ENCODE data around the gene RARA. TPM values are rescaled to one million over a fixed set of nuclear protein-coding genes. Genes with fewer than 3 reads are reported as not detected.

RARA gene
- total RNA-seq, 2 donors from 2014 or later: 22.7 to 27.6 TPM

DNA sequence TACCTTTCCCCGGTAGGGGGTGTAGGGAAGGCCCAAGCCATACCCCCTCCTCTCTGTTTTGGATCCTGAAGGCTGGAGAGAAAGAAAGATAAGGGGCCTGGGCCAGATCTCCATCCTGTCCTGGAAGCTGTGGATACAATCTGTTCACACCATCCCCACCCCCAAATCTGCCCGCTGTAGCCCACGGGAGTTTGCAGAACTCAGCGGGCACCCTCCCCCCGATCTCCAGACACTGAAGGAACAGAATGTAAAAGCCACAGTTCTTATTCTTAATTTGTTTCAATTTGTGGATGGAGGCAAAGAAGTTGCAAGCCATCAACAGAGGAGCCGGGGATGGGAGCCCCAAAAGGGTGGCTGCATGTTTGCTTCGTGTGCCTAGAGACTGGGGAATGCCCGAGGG is 28.4 kb downstream of the RARA start:
- Histone ChIP-seq H3K27me3 (ENCODE audit: control insufficient read depth, insufficient read depth, low read length, poor library complexity, severe bottlenecking) (no peaks in the 10 kb centered on the region), H3K9me3 (ENCODE audit: control insufficient read depth, low read length) (no peaks in the 10 kb centered on the region), H3K27ac (ENCODE audit: low read depth, low read length) (no peak overlapping the region), H3K4me3 (ENCODE audit: low read length) (no peak overlapping the region), H3K4me1 (ENCODE audit: control insufficient read depth, insufficient read depth, low read length) (peaks cover 7% of the 10 kb centered on the region), H3K36me3 (ENCODE audit: control insufficient read depth, insufficient read depth, low read length) (no peaks in the 10 kb centered on the region), H3K9ac (ENCODE audit: extremely low read depth, low read length, poor library complexity, severe bottlenecking) (no peak overlapping the region)
- TF ChIP-seq CTCF (conservative IDR thresholded peaks at IDR 0.05): no peak
- Mint-ChIP-seq H3K36me3 (ENCODE audit: low read depth) (peaks cover 14% of the 10 kb centered on the region), H3K4me1 (peaks cover 27% of the 10 kb centered on the region), H3K9me3 (no peaks in the 10 kb centered on the region), H3K4me3 (no peak overlapping the region), H3K27me3 (ENCODE audit: insufficient read depth) (peaks cover 23% of the 10 kb centered on the region), H3K27ac (no peak overlapping the region)
- DNase-seq: no peak
- WGBS, 2 experiments (ENCODE audit: insufficient coverage in 1 of 2, insufficient read length in 1 of 2): 92 to 93% methylated on average over 5 to 7 of the region's 8 CpGs

GRCh38 chr17:40338058-40338457 is 29.1 kb downstream of the RARA start:
- Histone ChIP-seq H3K4me1 (ENCODE audit: control insufficient read depth, insufficient read depth, low read length) (peaks cover 7% of the 10 kb centered on the region), H3K4me3 (ENCODE audit: low read length) (no peak overlapping the region), H3K36me3 (ENCODE audit: control insufficient read depth, insufficient read depth, low read length) (no peaks in the 10 kb centered on the region), H3K27me3 (ENCODE audit: control insufficient read depth, insufficient read depth, low read length, poor library complexity, severe bottlenecking) (no peaks in the 10 kb centered on the region), H3K9me3 (ENCODE audit: control insufficient read depth, low read length) (no peaks in the 10 kb centered on the region), H3K27ac (ENCODE audit: low read depth, low read length) (no peak overlapping the region), H3K9ac (ENCODE audit: extremely low read depth, low read length, poor library complexity, severe bottlenecking) (no peak overlapping the region)
- Mint-ChIP-seq H3K27ac (no peak overlapping the region), H3K4me3 (no peak overlapping the region), H3K4me1 (peaks cover 31% of the 10 kb centered on the region), H3K27me3 (ENCODE audit: insufficient read depth) (peaks cover 23% of the 10 kb centered on the region), H3K36me3 (ENCODE audit: low read depth) (peaks cover 10% of the 10 kb centered on the region), H3K9me3 (no peaks in the 10 kb centered on the region)
- WGBS, 2 experiments (ENCODE audit: insufficient coverage in 1 of 2, insufficient read length in 1 of 2): 94 to 100% methylated on average over 2 to 5 of the region's 5 CpGs
- DNase-seq: no peak
- no peak for TF ChIP-seq CTCF (conservative IDR thresholded peaks at IDR 0.05)

- no peaks in the 10 kb centered on the region for H3K9me3 Mint-ChIP-seq
- H3K27me3 Mint-ChIP-seq (ENCODE audit: insufficient read depth): peaks cover 23% of the 10 kb centered on the region
- no peaks in the 10 kb centered on the region for H3K9me3 ChIP-seq (ENCODE audit: control insufficient read depth, low read length)
- no peaks in the 10 kb centered on the region for H3K36me3 ChIP-seq (ENCODE audit: control insufficient read depth, insufficient read depth, low read length)
- peaks cover 40% of the 10 kb centered on the region for H3K4me1 Mint-ChIP-seq
- H3K27me3 ChIP-seq (ENCODE audit: control insufficient read depth, insufficient read depth, low read length, poor library complexity, severe bottlenecking): no peaks in the 10 kb centered on the region
- DNase-seq: no peak
- peaks cover 7% of the 10 kb centered on the region for H3K36me3 Mint-ChIP-seq (ENCODE audit: low read depth)
- H3K4me3 Mint-ChIP-seq: no peak overlapping the region
- no peak overlapping the region for H3K27ac Mint-ChIP-seq
- no peak overlapping the region for H3K9ac ChIP-seq (ENCODE audit: extremely low read depth, low read length, poor library complexity, severe bottlenecking)
- peaks cover 11% of the 10 kb centered on the region for H3K4me1 ChIP-seq (ENCODE audit: control insufficient read depth, insufficient read depth, low read length)
- H3K27ac ChIP-seq (ENCODE audit: low read depth, low read length): no peak overlapping the region
- H3K4me3 ChIP-seq (ENCODE audit: low read length): no peak overlapping the region
- TF ChIP-seq CTCF (conservative IDR thresholded peaks at IDR 0.05): no peak
- WGBS, 2 experiments (ENCODE audit: insufficient coverage in 1 of 2, insufficient read length in 1 of 2): 90 to 92% methylated on average over 8 to 12 of the region's 13 CpGs
These were observed 30.1 kb downstream of the RARA start for GRCh38 chr17:40338941-40339649.
